Tibial nerve (tissue), 4 donors: ENCODE data around the gene VAMP2. TPM values are rescaled to one million over a fixed set of nuclear protein-coding genes. Genes with fewer than 3 reads are reported as not detected.

Source experiments
- DNase-seq, 2 donors: peaks; one replicate each; pipeline ENCODE4 v3.0.0-alpha.2; 2019; ENCODE audit warnings: low spot score in 2 of 2
- H3K27ac ChIP-seq, 4 donors: fragments of 200-600 bp; sonication (generic) in 3 of 4; one replicate each; pipeline ENCODE4 v1.5.1; 2017 to 2019; ENCODE audit warnings: mild to moderate bottlenecking in 1 of 4
- H3K27me3 ChIP-seq, 2 donors: fragments of 200-600 bp; sonication (generic) in 1 of 2; one replicate each; pipeline versions ENCODE4 v1.5.1 to v1.6.0; 2017 to 2019
- H3K36me3 ChIP-seq, 3 donors: fragments of 200-600 bp; sonication (generic); one replicate each; pipeline ENCODE4 v1.5.1; 2018 to 2019
- H3K4me1 ChIP-seq, 4 donors: fragments of 200-600 bp; sonication (generic) in 3 of 4; one replicate each; pipeline ENCODE4 v1.5.1; 2017 to 2019
- H3K4me3 ChIP-seq, 4 donors: fragments of 200-600 bp; sonication (generic) in 3 of 4; one replicate each; pipeline ENCODE4 v1.5.1; 2017 to 2019; ENCODE audit warnings: mild to moderate bottlenecking in 1 of 4, moderate library complexity in 1 of 4
- H3K9me3 ChIP-seq, 4 donors: fragments of 200-600 bp; sonication (generic) in 3 of 4; one replicate each; pipeline ENCODE4 v1.5.1; 2017 to 2019
- EP300 ChIP-seq, 2 donors: sonication (generic); formaldehyde crosslinking; IDR thresholded peaks; one replicate each; pipeline ENCODE4 v1.6.1; 2017; ENCODE audit warnings: antibody characterized with exemption in 2 of 2, mild to moderate bottlenecking in 1 of 2
- POLR2A ChIP-seq, 2 donors: fragments of 450-650 bp; IDR thresholded peaks; one replicate each; pipeline ENCODE4 v1.6.1; 2017; ENCODE audit warnings: antibody characterized with exemption in 2 of 2, mild to moderate bottlenecking in 2 of 2, moderate library complexity in 2 of 2
- WGBS, 2 donors: methylation state at CpG; one replicate each; pipeline ENCODE4 v1.1.5; 2018; 5-methylcytosine and 5-hydroxymethylcytosine counted together
- total RNA-seq, 4 donors: library from RNA; depleted of rRNA; stranded (reverse); fragments of >200 nt; gene quantifications; one replicate each; pipeline ENCODE4 v1.1.0, GENCODE V29; 2016
- TF ChIP-seq, protein P1 (sequence below), 5 experiments: fragments of 200-600 bp in 3 of 5; fragments of 450-650 bp in 2 of 5; sonication (generic) in 3 of 5; IDR thresholded peaks; one replicate each; pipeline ENCODE4 v1.5.1; 2016 to 2019; ENCODE audit warnings: antibody characterized with exemption in 5 of 5, mild to moderate bottlenecking in 3 of 5, moderate library complexity in 2 of 5

VAMP2 gene
- total RNA-seq, 4 donors from 2014 or later, result 48.0 to 72.1 (median 59.0) TPM

DNA sequence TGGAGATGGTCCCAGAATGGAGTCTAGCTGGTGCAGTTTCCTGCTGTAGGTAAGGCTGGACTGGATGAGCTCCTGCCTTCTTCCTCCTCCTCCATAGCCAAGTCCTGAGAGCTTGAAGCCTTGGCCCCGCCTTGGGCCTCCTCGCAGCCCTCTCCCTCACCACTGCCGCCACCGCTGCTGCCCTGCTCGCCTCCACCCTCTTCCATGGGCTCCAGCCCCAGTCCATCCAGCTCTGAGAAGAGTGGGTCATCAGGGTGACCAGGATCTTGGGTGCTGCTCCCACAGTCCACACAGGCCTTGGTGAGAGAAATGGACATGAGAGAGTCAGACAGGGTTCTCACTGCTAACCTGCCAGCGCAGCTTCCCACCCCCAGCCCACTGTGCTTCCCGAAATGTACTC, 21.7 kb downstream of the VAMP2 start:
- DNase-seq, result peak in 1 of 2 donors; percentile 26
- Histone ChIP-seq H3K36me3 (peaks cover 16 to 67% (median 53%) of the 10 kb centered on the region in 3 donors), H3K4me1 (peaks cover 0 to 70% (median 9%) of the 10 kb centered on the region in 4 donors), H3K27ac (peak overlapping the region; percentile 85 to 100 (median 92)), H3K9me3 (no peaks in the 10 kb centered on the region), H3K4me3 (no peak overlapping the region), H3K27me3 (no peaks in the 10 kb centered on the region)
- WGBS, 2 donors, result 86 to 91% methylated on average over 7 of the region's 7 CpGs
- TF ChIP-seq EP300 (IDR thresholded peaks at IDR 0.05) (no peak), POLR2A (IDR thresholded peaks at IDR 0.05) (no peak)
- TF ChIP-seq, protein P1, sequence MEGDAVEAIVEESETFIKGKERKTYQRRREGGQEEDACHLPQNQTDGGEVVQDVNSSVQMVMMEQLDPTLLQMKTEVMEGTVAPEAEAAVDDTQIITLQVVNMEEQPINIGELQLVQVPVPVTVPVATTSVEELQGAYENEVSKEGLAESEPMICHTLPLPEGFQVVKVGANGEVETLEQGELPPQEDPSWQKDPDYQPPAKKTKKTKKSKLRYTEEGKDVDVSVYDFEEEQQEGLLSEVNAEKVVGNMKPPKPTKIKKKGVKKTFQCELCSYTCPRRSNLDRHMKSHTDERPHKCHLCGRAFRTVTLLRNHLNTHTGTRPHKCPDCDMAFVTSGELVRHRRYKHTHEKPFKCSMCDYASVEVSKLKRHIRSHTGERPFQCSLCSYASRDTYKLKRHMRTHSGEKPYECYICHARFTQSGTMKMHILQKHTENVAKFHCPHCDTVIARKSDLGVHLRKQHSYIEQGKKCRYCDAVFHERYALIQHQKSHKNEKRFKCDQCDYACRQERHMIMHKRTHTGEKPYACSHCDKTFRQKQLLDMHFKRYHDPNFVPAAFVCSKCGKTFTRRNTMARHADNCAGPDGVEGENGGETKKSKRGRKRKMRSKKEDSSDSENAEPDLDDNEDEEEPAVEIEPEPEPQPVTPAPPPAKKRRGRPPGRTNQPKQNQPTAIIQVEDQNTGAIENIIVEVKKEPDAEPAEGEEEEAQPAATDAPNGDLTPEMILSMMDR (IDR thresholded peaks at IDR 0.05), result no peak

DNA sequence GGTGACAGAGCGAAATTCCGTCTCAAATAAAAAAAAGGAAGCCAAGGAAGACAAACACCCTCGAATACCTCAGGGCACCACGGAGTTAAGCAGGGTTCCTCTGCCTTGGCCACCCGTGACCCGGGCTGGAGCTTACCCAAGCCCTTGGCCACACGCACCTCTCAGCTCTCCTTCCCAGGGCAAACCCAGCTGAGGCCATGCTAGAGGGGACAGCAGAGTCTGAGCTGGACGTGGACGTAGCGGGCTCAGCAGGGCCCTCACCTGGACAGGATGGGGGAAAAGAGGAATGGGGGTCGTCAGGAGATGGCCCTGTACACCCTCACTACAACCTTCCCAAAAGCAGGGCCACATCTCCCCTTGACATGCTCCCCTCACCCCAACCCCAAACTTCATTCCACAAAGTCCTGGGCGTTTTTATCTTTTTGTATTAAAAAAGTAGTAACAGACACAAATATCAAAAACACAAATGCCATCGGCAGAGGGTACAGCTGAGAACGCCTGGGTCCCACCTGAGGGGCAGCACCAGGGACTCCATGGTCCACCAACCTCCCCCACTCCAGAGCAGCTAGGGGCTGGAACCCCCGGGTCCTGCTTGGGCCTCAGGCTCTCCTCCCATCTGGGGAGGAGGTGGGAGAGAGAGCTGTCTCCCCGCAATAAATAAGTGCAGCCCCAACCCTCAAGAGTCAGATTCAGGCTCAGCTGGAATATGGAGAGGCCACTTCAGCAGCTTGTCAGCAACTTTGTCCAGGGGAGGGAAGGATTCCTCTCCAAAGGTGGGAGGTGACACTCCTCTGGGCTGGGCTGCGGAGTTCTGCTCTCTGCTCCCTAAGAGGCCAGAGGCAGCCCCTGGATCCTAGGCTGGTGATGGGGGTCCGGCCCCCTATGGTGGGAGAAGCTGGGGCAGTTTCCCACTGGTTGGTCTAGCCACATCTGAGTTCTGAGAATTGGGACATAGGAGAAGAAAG, 22.4 kb downstream of the VAMP2 start:
- peak in 1 of 2 donors; percentile 19 for DNase-seq
- Histone ChIP-seq H3K4me3 (no peak overlapping the region), H3K9me3 (no peaks in the 10 kb centered on the region), H3K36me3 (peaks cover 13 to 60% (median 46%) of the 10 kb centered on the region in 3 donors), H3K27me3 (no peaks in the 10 kb centered on the region), H3K27ac (peak overlapping the region; percentile 85 to 100 (median 92)), H3K4me1 (peaks cover 0 to 67% (median 9%) of the 10 kb centered on the region in 4 donors)
- WGBS, 2 donors, result 73 to 75% methylated on average over 18 of the region's 18 CpGs
- TF ChIP-seq POLR2A (IDR thresholded peaks at IDR 0.05) (no peak), EP300 (IDR thresholded peaks at IDR 0.05) (no peak)
- TF ChIP-seq, protein P1 (IDR thresholded peaks at IDR 0.05), result no peak

DNA sequence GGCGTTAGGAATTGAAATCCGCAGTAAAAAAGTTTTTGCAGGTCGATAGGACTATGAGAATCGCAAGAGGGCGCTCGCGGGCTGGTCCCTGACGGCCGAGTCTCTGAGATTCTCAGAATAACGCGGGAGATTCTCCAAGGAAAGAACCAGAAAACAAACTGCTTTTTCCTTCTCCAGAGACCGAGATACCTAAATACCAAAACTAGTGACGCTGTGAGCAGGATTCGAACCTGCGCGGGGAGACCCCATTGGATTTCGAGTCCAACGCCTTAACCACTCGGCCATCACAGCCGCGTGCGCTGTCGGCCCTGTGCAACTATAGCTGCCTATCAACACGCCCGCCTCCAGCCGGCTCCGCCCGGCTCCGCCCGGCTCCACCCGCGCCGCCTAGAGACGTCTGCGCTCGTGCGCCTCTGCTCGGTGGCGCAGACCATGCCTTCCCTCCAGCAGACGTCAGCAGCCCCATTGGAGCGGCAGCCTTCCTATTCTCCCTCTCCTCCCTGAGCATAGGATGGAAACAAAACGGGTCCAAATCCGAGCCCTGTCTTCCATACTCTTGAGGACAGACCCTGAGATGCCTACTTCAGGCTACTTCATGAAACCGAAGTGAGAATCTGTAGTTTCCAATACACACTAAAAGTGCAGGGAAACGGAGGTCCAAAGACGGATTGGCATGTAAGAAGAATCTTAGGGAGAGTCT, 23.9 kb downstream of the VAMP2 start:
- Histone ChIP-seq H3K4me1 (peaks cover 0 to 55% (median 9%) of the 10 kb centered on the region in 4 donors), H3K4me3 (peak overlapping the region in 2 of 4 donors; percentile 35), H3K27ac (peak overlapping the region; percentile 85 to 100 (median 92)), H3K36me3 (peaks cover 10 to 44% (median 34%) of the 10 kb centered on the region in 3 donors), H3K9me3 (no peaks in the 10 kb centered on the region), H3K27me3 (no peaks in the 10 kb centered on the region)
- 1% methylated on average over 46 of the region's 46 CpGs for WGBS, 2 donors
- TF ChIP-seq, protein P1 (IDR thresholded peaks at IDR 0.05), result peak; percentile 86 to 97 (median 91)
- TF ChIP-seq EP300 (IDR thresholded peaks at IDR 0.05) (peak; percentile 96 to 99), POLR2A (IDR thresholded peaks at IDR 0.05) (peak; percentile 60 to 84)
- peak; percentile 94 for DNase-seq

DNA sequence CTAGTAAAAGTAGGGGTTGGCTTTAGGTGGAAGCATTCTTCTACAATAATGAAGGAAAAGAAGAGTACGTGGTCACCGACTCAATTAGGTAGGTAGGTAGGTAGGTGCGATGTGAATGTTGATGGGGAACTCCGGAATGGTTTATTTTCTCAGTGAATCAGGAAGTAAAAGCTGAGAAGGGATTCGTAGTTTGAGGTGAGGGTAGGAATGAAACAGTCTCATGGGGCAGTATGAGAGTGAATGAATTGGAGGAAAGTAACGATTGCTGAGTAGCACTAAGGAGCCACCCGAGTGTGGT, 24.4 kb downstream of the VAMP2 start:
- Histone ChIP-seq H3K27me3 (no peaks in the 10 kb centered on the region), H3K27ac (peak overlapping the region; percentile 85 to 100 (median 92)), H3K9me3 (no peaks in the 10 kb centered on the region), H3K4me1 (peaks cover 0 to 50% (median 9%) of the 10 kb centered on the region in 4 donors), H3K36me3 (peaks cover 7 to 39% (median 29%) of the 10 kb centered on the region in 3 donors), H3K4me3 (peak overlapping the region in 2 of 4 donors; percentile 35)
- no peak for TF ChIP-seq EP300 (IDR thresholded peaks at IDR 0.05)
- no peak for TF ChIP-seq POLR2A (IDR thresholded peaks at IDR 0.05)
- TF ChIP-seq, protein P1 (IDR thresholded peaks at IDR 0.05), result no peak
- 2% methylated on average over 7 of the region's 7 CpGs for WGBS, 2 donors
- DNase-seq, result no peak
